ENCODE measurements around the gene TIE1. TPM values are rescaled to one million over a fixed set of nuclear protein-coding genes. Genes with fewer than 3 reads are reported as not detected.
A peak's percentile ranks its signal among the peaks of the same experiment; 100 is the strongest.
"Not testable (repeated sequence)": the region's sequence is repeated elsewhere in the genome, so short reads cannot be mapped to it uniquely, and the experiment has no call there.

Gene TIE1
- total RNA-seq, 2 experiments from 2014 or later, result 0.23 to 0.75 TPM

GRCh38 chr1:43365678-43366077 is 64.9 kb downstream of the TIE1 start:
- H3K4me1 Mint-ChIP-seq, result peaks cover 46% of the 10 kb centered on the region
- POLR2A ChIA-PET, result no interaction called here
- no peak for DNase-seq

GRCh38 chr1:43366179-43366578 is 65.4 kb downstream of the TIE1 start:
- no peak for ATAC-seq (ENCODE audit: low read depth)
- Mint-ChIP-seq H3K27me3 (no peaks in the 10 kb centered on the region), H3K4me1 (peaks cover 42% of the 10 kb centered on the region), H3K9me3 (no peaks in the 10 kb centered on the region), H3K36me3 (peaks cover 32% of the 10 kb centered on the region), H3K4me3 (peak overlapping the region; percentile 94), H3K27ac (peak overlapping the region; percentile 76)
- POLR2A ChIA-PET, result interaction anchor here (2.7 kb wide), 1 partner anchor 8 kb away, joined by 37 read pairs; the partner anchor contains the start of gene CDC20
- DNase-seq, result no peak

More at GRCh38 chr1:43365678-43366077, 64.9 kb downstream of the TIE1 start:
- Mint-ChIP-seq H3K27ac (peak overlapping the region; percentile 76), H3K36me3 (peaks cover 35% of the 10 kb centered on the region), H3K4me3 (peak overlapping the region; percentile 94), H3K27me3 (no peaks in the 10 kb centered on the region), H3K9me3 (no peaks in the 10 kb centered on the region)
- no peak for ATAC-seq (ENCODE audit: low read depth)

GRCh38 chr1:43366601-43367025 is 65.8 kb downstream of the TIE1 start:
- peaks cover 37% of the 10 kb centered on the region for H3K4me1 Mint-ChIP-seq
- ATAC-seq (ENCODE audit: low read depth) (no peak), DNase-seq (no peak)
- no peaks in the 10 kb centered on the region for H3K27me3 Mint-ChIP-seq
- H3K4me3 Mint-ChIP-seq, result peak overlapping the region; percentile 94
- H3K9me3 Mint-ChIP-seq, result no peaks in the 10 kb centered on the region
- peaks cover 28% of the 10 kb centered on the region for H3K36me3 Mint-ChIP-seq
- POLR2A ChIA-PET, result interaction anchor here (0.7 to 3.6 kb wide), 3 partner anchors 8 to 283 kb away, joined by 3 to 47 read pairs (median 37); partner anchors contain the start of genes CDC20, KDM4A, MED8 and SZT2
- H3K27ac Mint-ChIP-seq, result peak overlapping the region; percentile 86

GRCh38 chr1:43367026-43367903 is 66.5 kb downstream of the TIE1 start:
- POLR2A ChIA-PET, result interaction anchor here (0.6 to 3.6 kb wide), 11 partner anchors 9 to 283 kb away, joined by 3 to 47 read pairs (median 4); partner anchors contain the start of genes CDC20, HYI, KDM4A and MED8
- Mint-ChIP-seq H3K4me1 (peaks cover 32% of the 10 kb centered on the region), H3K36me3 (peaks cover 22% of the 10 kb centered on the region), H3K4me3 (peak overlapping the region; percentile 94), H3K27me3 (no peaks in the 10 kb centered on the region), H3K9me3 (no peaks in the 10 kb centered on the region), H3K27ac (peak overlapping the region; percentile 86)
- DNase-seq, result peak; percentile 64
- peak; percentile 50 for ATAC-seq (ENCODE audit: low read depth)

GRCh38 chr1:43367904-43368645 is 67.3 kb downstream of the TIE1 start, which contains the start of gene ELOVL1:
ELOVL1 (minus strand) TSS chr1:43368011; CDS start chr1:43365609, 2,402 bp downstream.
- peak; percentile 95 for DNase-seq
- Mint-ChIP-seq H3K4me1 (peaks cover 30% of the 10 kb centered on the region), H3K9me3 (no peaks in the 10 kb centered on the region), H3K36me3 (peaks cover 21% of the 10 kb centered on the region), H3K4me3 (peak within 1 kb of the TSS; percentile 94), H3K27ac (peak within 1 kb of the TSS; percentile 86), H3K27me3 (no peaks in the 10 kb centered on the region)
- POLR2A ChIA-PET, result interaction anchor here (0.5 to 3.6 kb wide), 14 partner anchors 9 to 601 kb away, joined by 3 to 47 read pairs (median 4); partner anchors contain the start of genes C1orf50, CDC20, CFAP57 and EBNA1BP2
- ATAC-seq (ENCODE audit: low read depth), result peak; percentile 84

GRCh38 chr1:43368646-43369020 is 67.9 kb downstream of the TIE1 start:
- no peaks in the 10 kb centered on the region for H3K9me3 Mint-ChIP-seq
- peaks cover 20% of the 10 kb centered on the region for H3K36me3 Mint-ChIP-seq
- ATAC-seq (ENCODE audit: low read depth), result no peak
- peak overlapping the region; percentile 91 for H3K4me3 Mint-ChIP-seq
- POLR2A ChIA-PET, result interaction anchor here (0.5 to 3.6 kb wide), 13 partner anchors 8 to 601 kb away, joined by 3 to 47 read pairs (median 5); partner anchors contain the start of genes C1orf50, CDC20, CFAP57 and EBNA1BP2
- H3K27ac Mint-ChIP-seq, result peak overlapping the region; percentile 84
- no peak for DNase-seq
- H3K4me1 Mint-ChIP-seq, result peaks cover 30% of the 10 kb centered on the region
- no peaks in the 10 kb centered on the region for H3K27me3 Mint-ChIP-seq

GRCh38 chr1:43369779-43370178 is 69.0 kb downstream of the TIE1 start:
- Mint-ChIP-seq H3K4me3 (peak overlapping the region; percentile 6), H3K36me3 (peaks cover 16% of the 10 kb centered on the region), H3K4me1 (peaks cover 25% of the 10 kb centered on the region)
- POLR2A ChIA-PET, result interaction anchor here (0.6 to 3.6 kb wide), 5 partner anchors 9 to 195 kb away, joined by 3 to 47 read pairs (median 5); partner anchors contain the start of genes MED8 and SZT2
- DNase-seq; H3K27ac Mint-ChIP-seq; H3K9me3 Mint-ChIP-seq; H3K27me3 Mint-ChIP-seq; ATAC-seq (ENCODE audit: low read depth): not testable (repeated sequence)

GRCh38 chr1:43370564-43370963 is 69.8 kb downstream of the TIE1 start:
- Mint-ChIP-seq H3K36me3 (peaks cover 13% of the 10 kb centered on the region), H3K4me3 (no peak overlapping the region), H3K27me3 (no peaks in the 10 kb centered on the region), H3K27ac (no peak overlapping the region), H3K4me1 (peaks cover 18% of the 10 kb centered on the region), H3K9me3 (no peaks in the 10 kb centered on the region)
- ATAC-seq (ENCODE audit: low read depth), result no peak
- POLR2A ChIA-PET, result interaction anchor here (0.6 to 0.7 kb wide), 3 partner anchors 8 to 195 kb away, joined by 3 to 8 read pairs (median 5); no protein-coding TSS in a partner anchor
- DNase-seq, result no peak

- peaks cover 6% of the 10 kb centered on the region for H3K36me3 Mint-ChIP-seq
- no peaks in the 10 kb centered on the region for H3K27me3 Mint-ChIP-seq
- DNase-seq (no peak), ATAC-seq (ENCODE audit: low read depth) (no peak)
- no peak overlapping the region for H3K27ac Mint-ChIP-seq
- H3K9me3 Mint-ChIP-seq, result no peaks in the 10 kb centered on the region
- no peak overlapping the region for H3K4me3 Mint-ChIP-seq
- POLR2A ChIA-PET, result no interaction called here
- peaks cover 11% of the 10 kb centered on the region for H3K4me1 Mint-ChIP-seq
These were observed 71.4 kb downstream of the TIE1 start for GRCh38 chr1:43372172-43372571.

Small RNA genes within 50 kb of the gene (microRNA-seq; reads per million reads assigned to microRNA genes)
- gene MIR6734, result 2.1 reads per million

Other genes with a start within 250 kb of the TIE1 start
- gene EBNA1BP2, start 128.7 kb upstream of the TIE1 start, total RNA-seq, result 10 to 100 TPM; 34.5 to 40.0 TPM
- not detected for gene CFAP57, start 128.7 kb upstream of the TIE1 start, total RNA-seq
- not detected for gene TMEM125, start 31.0 kb upstream of the TIE1 start, total RNA-seq
- gene C1orf210, start 15.4 kb upstream of the TIE1 start, total RNA-seq, result not detected
- gene MPL, start 36.8 kb downstream of the TIE1 start, total RNA-seq, result not detected
- gene CDC20, start 58.0 kb downstream of the TIE1 start, total RNA-seq, result 100 to 1,000 TPM; 107 to 123 TPM
- gene ELOVL1, start 67.0 kb downstream of the TIE1 start, total RNA-seq, result 10 to 100 TPM; 51.3 to 53.7 TPM
- gene MED8, start 88.8 kb downstream of the TIE1 start, total RNA-seq, result 10 to 100 TPM; 34.3 to 35.3 TPM
- 10 to 100 TPM; 84.8 to 88.2 TPM for gene SZT2, start 88.9 kb downstream of the TIE1 start, total RNA-seq
- 10 to 100 TPM; 18.3 to 21.3 TPM for gene HYI, start 152.9 kb downstream of the TIE1 start, total RNA-seq
- gene PTPRF, start 229.9 kb downstream of the TIE1 start, total RNA-seq, result 1 to 10 TPM; 1.8 to 2.3 TPM

All from activated naive CD8-positive, alpha-beta T cell treated with anti-CD3 and anti-CD28 coated beads, Interleukin-2, amount 10 ng/mL, durations not matched to agents 7 days and 5 days (primary cell).